HCT116 (cell line): Measurements from ENCODE around the gene USP46. TPM values are rescaled to one million over a fixed set of nuclear protein-coding genes. Genes with fewer than 3 reads are reported as not detected.

ENCODE experiments used
- ATAC-seq: fragments of 200-7000 bp; cut with Tn5 transposase; 2 replicates; pipeline ENCODE4 v1.9.1; 2020; ENCODE audit warnings: mild to moderate bottlenecking, moderate library complexity
- BruUV-seq: library from RNA; stranded (reverse); fragments of 400-500 nt; replicated peaks from 2 replicates; lab custom pipeline; 2021; lab: Mats Ljungman, UMichigan
- CTCF ChIA-PET: fragments of 300-600 bp; sonication (Branson Sonifier 250); formaldehyde crosslinking; loops from one replicate; lab custom pipeline; 2021; ENCODE audit warnings: antibody characterized with exemption; lab: Charles Lee
- POLR2A ChIA-PET: fragments of 300-600, 350-600 bp; sonication (Branson Sonifier 250); formaldehyde crosslinking; loops from one replicate; lab custom pipeline; 2021; ENCODE audit warnings: antibody characterized with exemption; lab: Charles Lee
- RAD21 ChIA-PET, 2 experiments: fragments of 300-600 bp; sonication (Branson Sonifier 250); formaldehyde crosslinking; loops; one replicate each; lab custom pipeline; 2023; ENCODE audit warnings: low total read pairs in 2 of 2; ENCODE audit not compliant: uncharacterized antibody in 2 of 2, unreplicated experiment in 2 of 2, low non-redundant PET in 1 of 2; lab: Charles Lee
- DNase-seq: peaks from one replicate; pipeline ENCODE4 v3.0.0-alpha.2; 2010; ENCODE audit warnings: low read depth, low spot score
- H2AFZ ChIP-seq: fragments of 200-600 bp; shearing (Covaris generic), sonication (generic); 2 replicates; pipeline ENCODE4 v1.6.1; 2017; ENCODE audit warnings: low read depth, mixed run types, mixed read lengths, antibody characterized with exemption, low read length; ENCODE audit not compliant: poor library complexity, severe bottlenecking
- H3K27ac ChIP-seq: 2 replicates; pipeline ENCODE4 v1.5.1; 2012; ENCODE audit warnings: low read depth, low read length
- H3K27me3 ChIP-seq: fragments of 200-600 bp; sonication (generic); 2 replicates; pipeline ENCODE4 v1.6.1; 2016; ENCODE audit warnings: mixed run types, low read length, mixed read lengths; ENCODE audit not compliant: insufficient read depth
- H3K36me3 ChIP-seq, 2 experiments: fragments of 200-500 bp in 1 of 2; fragments of 200-600 bp in 1 of 2; sonication (Bioruptor generic) in 1 of 2; sonication (generic) in 1 of 2; 2 replicates each; pipeline versions ENCODE4 v1.5.1 to v1.6.1; 2014 to 2016; ENCODE audit warnings: low read length in 2 of 2, inconsistent platforms in 1 of 2, mixed read lengths in 1 of 2, mixed run types in 1 of 2; ENCODE audit not compliant: insufficient read depth in 2 of 2, control insufficient read depth in 1 of 2
- H3K4me1 ChIP-seq, 2 experiments: fragments of 200-600 bp in 1 of 2; sonication (generic) in 1 of 2; 2 replicates each; pipeline versions ENCODE4 v1.5.1 to v1.6.1; 2012 to 2017; ENCODE audit warnings: low read length in 2 of 2, inconsistent platforms in 1 of 2, mild to moderate bottlenecking in 1 of 2, mixed read lengths in 1 of 2, mixed run types in 1 of 2, moderate library complexity in 1 of 2; ENCODE audit not compliant: insufficient read depth in 2 of 2, control insufficient read depth in 1 of 2
- H3K4me2 ChIP-seq: fragments of 200-600 bp; sonication (generic); 2 replicates; pipeline ENCODE4 v1.6.1; 2017; ENCODE audit warnings: mixed run types, low read length, mixed read lengths
- H3K4me3 ChIP-seq, 2 experiments: fragments of 200-600 bp in 1 of 2; sonication (generic) in 1 of 2; replicated peaks in 1 of 2; 2 replicates each; pipeline ENCODE4 v1.5.1; 2011 to 2016; ENCODE audit warnings: low read length in 2 of 2, control low read depth in 1 of 2, low read depth in 1 of 2, mild to moderate bottlenecking in 1 of 2, mixed read lengths in 1 of 2, mixed run types in 1 of 2
- H3K79me2 ChIP-seq: fragments of 200-600 bp; sonication (generic); 2 replicates; pipeline ENCODE4 v1.6.1; 2017; ENCODE audit warnings: mild to moderate bottlenecking, mixed run types, low read length, moderate library complexity, mixed read lengths; ENCODE audit not compliant: insufficient read depth
- H3K9ac ChIP-seq: fragments of 200-600 bp; sonication (generic); 2 replicates; pipeline ENCODE4 v1.6.1; 2016; ENCODE audit warnings: low read length, mixed read lengths
- H3K9me2 ChIP-seq: fragments of 200-600 bp; sonication (generic), shearing (Covaris generic); 2 replicates; pipeline ENCODE4 v1.6.1; 2017; ENCODE audit warnings: mixed run types, mild to moderate bottlenecking, moderate library complexity; ENCODE audit not compliant: insufficient read depth
- H3K9me3 ChIP-seq, 2 experiments: fragments of 200-500 bp in 1 of 2; fragments of 200-600 bp in 1 of 2; sonication (Bioruptor generic) in 1 of 2; sonication (generic) in 1 of 2; 2 replicates each; pipeline ENCODE4 v1.6.1; 2014 to 2017; ENCODE audit warnings: low read length in 2 of 2, mixed read lengths in 2 of 2, inconsistent platforms in 1 of 2, low read depth in 1 of 2, mild to moderate bottlenecking in 1 of 2, mixed run types in 1 of 2, moderate library complexity in 1 of 2; ENCODE audit not compliant: control insufficient read depth in 1 of 2, insufficient read depth in 1 of 2
- H4K20me1 ChIP-seq: fragments of 200-600 bp; sonication (generic), shearing (Covaris generic); 2 replicates; pipeline ENCODE4 v1.6.1; 2017; ENCODE audit warnings: mixed run types, mild to moderate bottlenecking, moderate library complexity; ENCODE audit not compliant: insufficient read depth
- MAX ChIP-seq: IDR thresholded peaks from 2 replicates; pipeline ENCODE4 v1.6.1; 2012
- SIN3A ChIP-seq: IDR thresholded peaks from 2 replicates; pipeline ENCODE4 v1.6.1; 2012; ENCODE audit warnings: low read depth
- SP1 ChIP-seq: IDR thresholded peaks from 2 replicates; pipeline ENCODE4 v1.6.1; 2012; ENCODE audit warnings: low read depth
- intact Hi-C: fragments of 100-400 bp; cut with micrococcal nuclease; formaldehyde crosslinking; loops from 2 replicates; pipeline ENCODE4 v1.10.0; 2022
- total RNA-seq: library from RNA; stranded (reverse); gene quantifications from one replicate; pipeline ENCODE4 v1.2.1, GENCODE V29; 2021; ENCODE audit not compliant: unreplicated experiment

Gene USP46
- total RNA-seq, 1 experiment from 2014 or later = 36.6 TPM

- RAD21 ChIA-PET = no interaction called here
- TF ChIP-seq SP1 = no peak
- TF ChIP-seq MAX = peak; percentile 24; the same call in 1 of the 2 replicates
- TF ChIP-seq, all 23 proteins: peak for 1
- Histone ChIP-seq H2AFZ (no peak overlapping the region), H3K79me2 (peaks cover 53% of the 10 kb centered on the region), H3K27me3 (no peaks in the 10 kb centered on the region), H3K27ac (peak overlapping the region; percentile 83), H3K9me3 (no peaks in the 10 kb centered on the region), H3K9me2 (no peaks in the 10 kb centered on the region), H3K36me3 (no peaks in the 10 kb centered on the region), H3K4me2 (peak overlapping the region; percentile 83), H4K20me1 (no peaks in the 10 kb centered on the region), H3K4me3 (peak overlapping the region; percentile 67 to 75), H3K9ac (peak overlapping the region; percentile 78), H3K4me1 (peaks cover 19 to 43% of the 10 kb centered on the region in 2 experiments)
- ChIA-PET CTCF (interaction anchor here (1.3 kb wide), 1 partner anchor 112 kb away, joined by 5 read pairs; no protein-coding TSS in a partner anchor), POLR2A (interaction anchor here (0.7 to 1.4 kb wide), 3 partner anchors 13 to 54 kb away, joined by 3 to 6 read pairs (median 3); no protein-coding TSS in a partner anchor)
- ATAC-seq (peak; percentile 20), DNase-seq (peak; percentile 6)
- TSS peak; percentile 30 for BruUV-seq
- intact Hi-C loops = no loop called here
Measured at GRCh38 chr4:52657618-52658501, 1.2 kb downstream of the USP46 start.

- no peaks in the 10 kb centered on the region for H4K20me1 ChIP-seq
- H3K27ac ChIP-seq = peak overlapping the region; percentile 83; the same call in 1 of the 2 replicates
- H3K79me2 ChIP-seq = peaks cover 55% of the 10 kb centered on the region
- peaks cover 19 to 41% of the 10 kb centered on the region in 2 experiments for H3K4me1 ChIP-seq
- RAD21 ChIA-PET = no interaction called here
- no TSS peak for BruUV-seq
- H2AFZ ChIP-seq = no peak overlapping the region
- intact Hi-C loops = no loop called here
- H3K36me3 ChIP-seq = no peaks in the 10 kb centered on the region
- POLR2A ChIA-PET = interaction anchor here (0.7 to 1.4 kb wide), 2 partner anchors 14 to 55 kb away, joined by 3 to 6 read pairs; no protein-coding TSS in a partner anchor
- H3K4me3 ChIP-seq = no peak overlapping the region
- peak overlapping the region; percentile 83 for H3K4me2 ChIP-seq
- H3K9me3 ChIP-seq = no peaks in the 10 kb centered on the region
- CTCF ChIA-PET = interaction anchor here (1.3 kb wide), 1 partner anchor 112 kb away, joined by 5 read pairs; no protein-coding TSS in a partner anchor
- H3K27me3 ChIP-seq = no peaks in the 10 kb centered on the region
- no peaks in the 10 kb centered on the region for H3K9me2 ChIP-seq
- ATAC-seq = no peak
- H3K9ac ChIP-seq = no peak overlapping the region
- TF ChIP-seq SIN3A = no peak
- DNase-seq = no peak
Measured at GRCh38 chr4:52657292-52657617, 1.8 kb downstream of the USP46 start.
